GM10248 (cell line): Measurements from ENCODE around the gene PRKCE.

Source experiments
- CTCF ChIA-PET: fragments of 300-600 bp; sonication (Branson Sonifier 250); formaldehyde crosslinking; extraction: SDS; loops from one replicate; lab custom pipeline; 2021; ENCODE audit warnings: antibody characterized with exemption; lab: Yijun Ruan, JAX
- POLR2A ChIA-PET: fragments of 350-650 bp; sonication (Branson Sonifier 250); formaldehyde crosslinking; extraction: SDS; loops from one replicate; lab custom pipeline; 2020; ENCODE audit warnings: antibody characterized with exemption; lab: Yijun Ruan, JAX
- DNase-seq: peaks from one replicate; pipeline ENCODE4 v3.0.0; 2012; ENCODE audit errors: extremely low spot score
- TF ChIP-seq, protein P1 (sequence below): IDR thresholded peaks from 2 replicates; pipeline ENCODE4 v1.5.1; 2012; ENCODE audit warnings: mild to moderate bottlenecking, low read depth; ENCODE audit errors: extremely low read depth, missing control alignments, control extremely low read depth

Gene PRKCE

DNA sequence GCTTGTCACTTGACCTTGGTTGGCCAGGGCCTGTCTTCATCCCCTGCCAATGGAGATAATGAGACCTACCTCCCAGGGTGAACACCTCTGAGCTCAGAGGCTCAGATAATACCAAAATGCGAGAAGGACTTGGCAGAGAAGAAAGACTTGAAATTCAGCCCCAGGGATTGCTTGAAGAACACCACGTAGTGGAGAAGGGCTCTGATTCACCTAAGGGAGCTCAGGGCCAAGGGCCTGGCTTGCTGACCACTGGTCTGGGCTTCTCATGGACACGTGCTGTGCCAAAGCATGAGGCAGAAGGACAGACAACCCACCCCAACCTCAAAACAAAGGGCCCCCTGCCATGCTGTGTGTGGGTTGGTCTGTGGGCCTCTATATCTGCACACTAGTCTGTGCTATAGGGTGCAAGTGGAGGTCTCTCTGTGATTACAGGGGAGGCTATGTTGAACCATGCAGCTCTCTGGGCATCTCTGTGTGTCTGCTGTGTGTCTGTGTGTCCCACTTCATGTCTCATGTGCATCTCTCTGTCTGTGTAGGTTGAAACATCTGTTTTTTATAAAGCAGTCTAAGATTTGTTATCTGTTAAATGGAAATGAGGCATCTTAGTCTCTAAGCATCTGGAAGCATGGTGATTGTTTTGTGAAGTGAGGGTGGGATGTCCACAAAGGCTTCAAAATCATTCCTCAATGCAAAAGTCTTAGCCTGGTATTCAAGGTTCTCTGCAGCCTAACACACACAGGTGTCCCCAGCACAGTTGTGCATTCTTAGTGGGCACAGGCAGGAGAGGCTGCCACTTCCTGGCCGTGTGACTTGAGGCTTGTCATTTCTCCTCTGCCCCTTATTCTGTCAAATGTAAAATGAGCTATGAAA lies 584.8 kb downstream of the PRKCE start:
- no peak for DNase-seq
- ChIA-PET POLR2A (no interaction called here), CTCF (interaction anchor here (0.8 kb wide), 1 partner anchor 39 kb away, joined by 3 read pairs; no protein-coding TSS in a partner anchor)
- TF ChIP-seq, protein P1, sequence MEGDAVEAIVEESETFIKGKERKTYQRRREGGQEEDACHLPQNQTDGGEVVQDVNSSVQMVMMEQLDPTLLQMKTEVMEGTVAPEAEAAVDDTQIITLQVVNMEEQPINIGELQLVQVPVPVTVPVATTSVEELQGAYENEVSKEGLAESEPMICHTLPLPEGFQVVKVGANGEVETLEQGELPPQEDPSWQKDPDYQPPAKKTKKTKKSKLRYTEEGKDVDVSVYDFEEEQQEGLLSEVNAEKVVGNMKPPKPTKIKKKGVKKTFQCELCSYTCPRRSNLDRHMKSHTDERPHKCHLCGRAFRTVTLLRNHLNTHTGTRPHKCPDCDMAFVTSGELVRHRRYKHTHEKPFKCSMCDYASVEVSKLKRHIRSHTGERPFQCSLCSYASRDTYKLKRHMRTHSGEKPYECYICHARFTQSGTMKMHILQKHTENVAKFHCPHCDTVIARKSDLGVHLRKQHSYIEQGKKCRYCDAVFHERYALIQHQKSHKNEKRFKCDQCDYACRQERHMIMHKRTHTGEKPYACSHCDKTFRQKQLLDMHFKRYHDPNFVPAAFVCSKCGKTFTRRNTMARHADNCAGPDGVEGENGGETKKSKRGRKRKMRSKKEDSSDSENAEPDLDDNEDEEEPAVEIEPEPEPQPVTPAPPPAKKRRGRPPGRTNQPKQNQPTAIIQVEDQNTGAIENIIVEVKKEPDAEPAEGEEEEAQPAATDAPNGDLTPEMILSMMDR = no peak

DNA sequence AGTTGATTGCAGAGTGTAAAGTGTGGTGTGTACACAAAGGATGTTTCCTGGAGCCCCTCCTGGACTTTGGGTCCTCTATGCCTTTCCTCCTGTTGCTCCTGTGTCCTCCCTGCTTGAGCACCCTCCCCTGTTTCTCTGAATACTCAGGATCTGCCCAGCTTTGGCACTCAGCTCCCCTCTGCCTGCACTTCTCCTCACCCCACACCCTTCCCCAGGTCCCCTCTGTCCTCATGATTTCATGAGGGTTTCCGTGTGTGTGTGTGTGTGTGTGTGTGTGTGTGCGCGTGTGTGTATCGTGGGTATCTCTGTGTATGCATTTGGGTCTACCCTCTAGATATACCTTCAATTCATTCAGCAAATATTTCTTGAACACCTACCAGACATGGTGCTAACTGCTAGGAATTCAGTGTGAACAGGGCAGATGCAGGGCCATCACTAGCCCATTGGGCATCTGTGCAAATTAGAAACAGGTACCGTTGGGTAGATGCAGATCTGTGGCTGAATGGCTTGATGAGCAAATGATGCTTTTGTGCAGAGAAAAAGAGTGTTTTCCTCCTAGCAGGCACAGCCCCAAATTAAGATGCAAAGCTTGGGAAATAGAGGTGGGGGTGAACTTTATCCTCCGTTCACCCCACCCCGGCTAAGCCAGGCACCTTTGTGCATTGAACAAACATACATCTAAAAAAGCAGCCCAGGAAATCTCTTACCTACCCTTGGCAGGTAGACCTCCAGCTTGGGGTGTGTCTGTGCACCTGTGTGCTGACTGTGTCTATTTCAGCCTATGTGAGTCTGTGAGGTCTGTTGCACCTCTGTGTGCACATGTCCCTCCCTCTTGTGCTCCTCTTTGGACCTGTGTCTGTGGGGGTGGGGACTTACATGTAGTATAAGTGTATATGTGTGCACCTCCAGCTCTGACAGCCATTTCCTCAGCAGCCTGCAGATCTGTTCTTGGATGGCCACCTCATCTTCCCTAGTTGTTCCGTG lies 585.7 kb downstream of the PRKCE start:
- TF ChIP-seq, protein P1 = no peak
- ChIA-PET CTCF (no interaction called here), POLR2A (no interaction called here)
- no peak for DNase-seq
